Measurements from ENCODE around the gene PTBP1. TPM values are rescaled to one million over a fixed set of nuclear protein-coding genes. Genes with fewer than 3 reads are reported as not detected.
"Not testable (repeated sequence)": the region's sequence is repeated elsewhere in the genome, so short reads cannot be mapped to it uniquely, and the experiment has no call there.

PTBP1 gene
- total and polyA plus RNA-seq, 2 of the 13 experiments (the other 11 are each of a cell fraction or from before 2014, with no cell fraction given) = 195 to 288 TPM

DNA sequence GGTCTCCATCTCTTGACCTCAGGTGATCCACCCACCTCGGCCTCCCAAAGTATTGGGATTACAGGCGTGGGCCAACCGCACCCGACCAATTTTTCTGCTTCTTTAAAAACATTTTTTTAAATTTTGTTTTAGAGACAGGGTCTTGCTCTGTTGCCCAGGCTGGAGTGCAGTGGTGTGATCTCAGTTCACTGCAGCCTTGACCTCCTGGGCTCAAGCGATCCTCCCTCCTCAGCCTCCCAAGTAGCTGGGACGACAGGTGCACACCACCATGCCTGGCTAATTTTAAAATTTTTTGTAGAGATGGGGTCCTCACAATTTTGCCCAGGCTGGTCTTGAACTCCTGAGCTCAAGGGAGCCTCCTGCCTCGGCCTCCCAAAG is 45.5 kb downstream of the PTBP1 start:
- ATAC-seq; H3K79me2 ChIP-seq (ENCODE audit: insufficient read depth, low read length); H3K36me3 ChIP-seq (replicated peaks in 1 of 2; ENCODE audit: control insufficient read depth in 1 of 2, insufficient read depth in 2 of 2, low read length in 2 of 2); H3K9me3 ChIP-seq (ENCODE audit: low read length); H3K4me2 ChIP-seq (ENCODE audit: low read depth, low read length); FAIRE-seq; H3K9ac ChIP-seq (ENCODE audit: insufficient read depth, low read depth, low read length); CTCF ChIA-PET (ENCODE audit: low intra/inter-chr PET ratio, low total read pairs); POLR2A ChIA-PET; H4K20me1 ChIP-seq (ENCODE audit: insufficient read depth, low read length); H3K4me3 ChIP-seq (replicated peaks in 1 of 3; ENCODE audit: insufficient read depth in 1 of 3, low read depth in 2 of 3, low read length in 3 of 3); in situ Hi-C loops (cut with HindIII; ENCODE audit: extremely low pct_ligation_motif_present, low pct_unique_long_range_greater_than_20kb); H3K27ac ChIP-seq (ENCODE audit: extremely low read length, insufficient read depth, low read length); BruUV-seq (replicated peaks); intact Hi-C loops (cut with micrococcal nuclease; ENCODE audit: unreplicated experiment); DNase-seq (ENCODE audit: low spot score); H2AFZ ChIP-seq (ENCODE audit: low read length): not testable (repeated sequence)
- TF ChIP-seq, protein P1, sequence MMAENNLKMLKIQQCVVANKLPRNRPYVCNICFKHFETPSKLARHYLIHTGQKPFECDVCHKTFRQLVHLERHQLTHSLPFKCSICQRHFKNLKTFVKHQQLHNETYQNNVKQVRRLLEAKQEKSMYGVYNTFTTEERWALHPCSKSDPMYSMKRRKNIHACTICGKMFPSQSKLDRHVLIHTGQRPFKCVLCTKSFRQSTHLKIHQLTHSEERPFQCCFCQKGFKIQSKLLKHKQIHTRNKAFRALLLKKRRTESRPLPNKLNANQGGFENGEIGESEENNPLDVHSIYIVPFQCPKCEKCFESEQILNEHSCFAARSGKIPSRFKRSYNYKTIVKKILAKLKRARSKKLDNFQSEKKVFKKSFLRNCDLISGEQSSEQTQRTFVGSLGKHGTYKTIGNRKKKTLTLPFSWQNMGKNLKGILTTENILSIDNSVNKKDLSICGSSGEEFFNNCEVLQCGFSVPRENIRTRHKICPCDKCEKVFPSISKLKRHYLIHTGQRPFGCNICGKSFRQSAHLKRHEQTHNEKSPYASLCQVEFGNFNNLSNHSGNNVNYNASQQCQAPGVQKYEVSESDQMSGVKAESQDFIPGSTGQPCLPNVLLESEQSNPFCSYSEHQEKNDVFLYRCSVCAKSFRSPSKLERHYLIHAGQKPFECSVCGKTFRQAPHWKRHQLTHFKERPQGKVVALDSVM (CRISPR knock-in tag; IDR thresholded peaks at IDR 0.05) = peak; percentile 50
- H3K27me3 ChIP-seq (ENCODE audit: control insufficient read depth in 1 of 2, insufficient read depth in 2 of 2, low read length in 2 of 2) = peaks cover 18 to 66% of the 10 kb centered on the region in 2 experiments
- WGBS (ENCODE audit: low lambda C conversion rate) = 52% methylated on average over 6 of the region's 7 CpGs
- peaks cover 31% of the 10 kb centered on the region for H3K4me1 ChIP-seq (ENCODE audit: insufficient read depth, low read length)

DNA sequence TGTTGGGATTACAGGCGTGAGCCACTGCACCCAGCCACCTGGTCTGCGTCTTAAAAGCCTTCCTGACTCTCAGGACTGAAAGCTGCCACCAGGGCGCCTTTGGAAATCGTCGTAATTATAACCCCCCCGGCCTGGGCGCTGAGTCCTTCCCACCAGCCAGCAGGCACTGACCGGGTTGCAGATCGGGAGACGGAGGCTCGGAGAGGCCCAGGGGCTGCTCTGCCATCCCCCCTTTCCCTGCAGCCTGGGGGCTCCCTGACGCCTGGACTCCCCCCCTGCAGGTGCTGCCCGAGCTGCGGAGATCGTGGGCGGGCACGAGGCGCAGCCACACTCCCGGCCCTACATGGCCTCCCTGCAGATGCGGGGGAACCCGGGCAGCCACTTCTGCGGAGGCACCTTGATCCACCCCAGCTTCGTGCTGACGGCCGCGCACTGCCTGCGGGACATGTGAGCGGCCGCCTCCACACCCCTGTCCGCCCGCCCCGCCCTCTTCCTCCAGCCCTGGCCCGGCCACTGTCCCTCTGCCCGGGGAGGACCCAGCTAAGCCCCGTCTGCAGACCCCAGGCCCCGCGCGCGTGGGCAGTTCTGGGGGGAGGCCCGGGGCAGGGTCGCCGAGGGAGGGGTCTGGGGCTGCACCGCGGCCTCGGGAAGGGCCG is 46.1 kb downstream of the PTBP1 start:
- Histone ChIP-seq H3K79me2 (ENCODE audit: insufficient read depth, low read length) (no peaks in the 10 kb centered on the region), H2AFZ (ENCODE audit: low read length) (no peak overlapping the region), H3K27me3 (ENCODE audit: control insufficient read depth in 1 of 2, insufficient read depth in 2 of 2, low read length in 2 of 2) (peaks cover 20 to 71% of the 10 kb centered on the region in 2 experiments), H3K4me3 (replicated peaks in 1 of 3; ENCODE audit: insufficient read depth in 1 of 3, low read depth in 2 of 3, low read length in 3 of 3) (peak overlapping the region in 2 of 3 experiments; percentile 19 to 64; a peak in 3 of 6 replicates), H3K4me1 (ENCODE audit: insufficient read depth, low read length) (peaks cover 31% of the 10 kb centered on the region), H3K4me2 (ENCODE audit: low read depth, low read length) (peak overlapping the region; percentile 71), H3K9me3 (ENCODE audit: low read length) (no peaks in the 10 kb centered on the region), H3K9ac (ENCODE audit: insufficient read depth, low read depth, low read length) (no peak overlapping the region), H4K20me1 (ENCODE audit: insufficient read depth, low read length) (no peaks in the 10 kb centered on the region), H3K27ac (ENCODE audit: extremely low read length, insufficient read depth, low read length) (no peak overlapping the region), H3K36me3 (replicated peaks in 1 of 2; ENCODE audit: control insufficient read depth in 1 of 2, insufficient read depth in 2 of 2, low read length in 2 of 2) (no peaks in the 10 kb centered on the region)
- BruUV-seq (replicated peaks) = no TSS peak
- in situ Hi-C loops (cut with HindIII; ENCODE audit: extremely low pct_ligation_motif_present, low pct_unique_long_range_greater_than_20kb) (no loop called here), intact Hi-C loops (cut with micrococcal nuclease; ENCODE audit: unreplicated experiment) (no loop called here)
- no peak for FAIRE-seq
- no peak for DNase-seq (ENCODE audit: low spot score)
- POLR2A ChIA-PET = no interaction called here
- 0% methylated on average over 4 of the region's 46 CpGs for WGBS (ENCODE audit: low lambda C conversion rate)
- CTCF ChIA-PET (ENCODE audit: low intra/inter-chr PET ratio, low total read pairs) = no interaction called here
- peak; percentile 59 for ATAC-seq
- TF ChIP-seq, protein P2, sequence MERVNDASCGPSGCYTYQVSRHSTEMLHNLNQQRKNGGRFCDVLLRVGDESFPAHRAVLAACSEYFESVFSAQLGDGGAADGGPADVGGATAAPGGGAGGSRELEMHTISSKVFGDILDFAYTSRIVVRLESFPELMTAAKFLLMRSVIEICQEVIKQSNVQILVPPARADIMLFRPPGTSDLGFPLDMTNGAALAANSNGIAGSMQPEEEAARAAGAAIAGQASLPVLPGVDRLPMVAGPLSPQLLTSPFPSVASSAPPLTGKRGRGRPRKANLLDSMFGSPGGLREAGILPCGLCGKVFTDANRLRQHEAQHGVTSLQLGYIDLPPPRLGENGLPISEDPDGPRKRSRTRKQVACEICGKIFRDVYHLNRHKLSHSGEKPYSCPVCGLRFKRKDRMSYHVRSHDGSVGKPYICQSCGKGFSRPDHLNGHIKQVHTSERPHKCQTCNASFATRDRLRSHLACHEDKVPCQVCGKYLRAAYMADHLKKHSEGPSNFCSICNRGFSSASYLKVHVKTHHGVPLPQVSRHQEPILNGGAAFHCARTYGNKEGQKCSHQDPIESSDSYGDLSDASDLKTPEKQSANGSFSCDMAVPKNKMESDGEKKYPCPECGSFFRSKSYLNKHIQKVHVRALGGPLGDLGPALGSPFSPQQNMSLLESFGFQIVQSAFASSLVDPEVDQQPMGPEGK (CRISPR knock-in tag; IDR thresholded peaks at IDR 0.05) = peak; percentile 34; the same call in 1 of the 2 replicates
- TF ChIP-seq KDM5B (CRISPR knock-in tag; IDR thresholded peaks at IDR 0.05; ENCODE audit: borderline replicate concordance) (peak; percentile 50; the same call in 1 of the 2 replicates), ZFP1 (CRISPR knock-in tag; IDR thresholded peaks at IDR 0.05) (no peak), MAF1 (CRISPR knock-in tag; IDR thresholded peaks at IDR 0.05; ENCODE audit: borderline replicate concordance) (no peak), HNRNPLL (IDR thresholded peaks at IDR 0.05; ENCODE audit: low read depth, low read length, poor library complexity, severe bottlenecking) (peak; percentile 24), SP4 (CRISPR knock-in tag; IDR thresholded peaks at IDR 0.05) (0 out of 2 replicates have a peak, but pooled peaks have one; percentile 3), ZNF121 (CRISPR knock-in tag; IDR thresholded peaks at IDR 0.05) (0 out of 2 replicates have a peak, but pooled peaks have one; percentile 10), ZMYM2 (CRISPR knock-in tag; IDR thresholded peaks at IDR 0.05) (no peak), TBX2 (CRISPR knock-in tag; IDR thresholded peaks at IDR 0.05; ENCODE audit: borderline replicate concordance) (peak; percentile 37; the same call in 1 of the 2 replicates)
- TF ChIP-seq, protein P1 (CRISPR knock-in tag; IDR thresholded peaks at IDR 0.05) = peak; percentile 40
